Skeletal muscle satellite cell (primary cell): ENCODE data around the gene DCAKD.
"Not testable (repeated sequence)": the region's sequence is repeated elsewhere in the genome, so short reads cannot be mapped to it uniquely, and the experiment has no call there.

Experiments used
- H3K27me3 ChIP-seq: 2 replicates; pipeline ENCODE4 v1.7.0; 2013; ENCODE audit warnings: low read length; ENCODE audit not compliant: control insufficient read depth, insufficient read depth
- H3K36me3 ChIP-seq: 2 replicates; pipeline ENCODE4 v1.7.0; 2013; ENCODE audit warnings: mild to moderate bottlenecking, control low read depth, low read length; ENCODE audit not compliant: insufficient read depth
- H3K4me1 ChIP-seq: 2 replicates; pipeline ENCODE4 v1.7.0; 2013; ENCODE audit warnings: low read length; ENCODE audit not compliant: control insufficient read depth, insufficient read depth
- H3K4me2 ChIP-seq: 2 replicates; pipeline ENCODE4 v1.7.0; 2013; ENCODE audit warnings: mild to moderate bottlenecking, low read length
- H3K4me3 ChIP-seq: 2 replicates; pipeline ENCODE4 v1.7.0; 2013; ENCODE audit warnings: low read length
- H3K9ac ChIP-seq: 2 replicates; pipeline ENCODE4 v1.7.0; 2013; ENCODE audit warnings: mild to moderate bottlenecking, low read depth, low read length, moderate library complexity
- H3K9me3 ChIP-seq: replicated peaks from 2 replicates; pipeline ENCODE4 v1.7.0; 2013; ENCODE audit warnings: mild to moderate bottlenecking, control low read depth, low read length

DCAKD gene

GRCh38 chr17:45061606-45062205 lies 10.3 kb upstream of the DCAKD start:
- H3K4me3 ChIP-seq, result peak overlapping the region; percentile 79
- peaks cover 16% of the 10 kb centered on the region for H3K4me1 ChIP-seq
- H3K9me3 ChIP-seq, result no peaks in the 10 kb centered on the region
- peak overlapping the region; percentile 74 for H3K4me2 ChIP-seq
- H3K27me3 ChIP-seq, result no peaks in the 10 kb centered on the region
- H3K36me3 ChIP-seq, result peaks cover 5% of the 10 kb centered on the region
- peak overlapping the region; percentile 87 for H3K9ac ChIP-seq

DNA sequence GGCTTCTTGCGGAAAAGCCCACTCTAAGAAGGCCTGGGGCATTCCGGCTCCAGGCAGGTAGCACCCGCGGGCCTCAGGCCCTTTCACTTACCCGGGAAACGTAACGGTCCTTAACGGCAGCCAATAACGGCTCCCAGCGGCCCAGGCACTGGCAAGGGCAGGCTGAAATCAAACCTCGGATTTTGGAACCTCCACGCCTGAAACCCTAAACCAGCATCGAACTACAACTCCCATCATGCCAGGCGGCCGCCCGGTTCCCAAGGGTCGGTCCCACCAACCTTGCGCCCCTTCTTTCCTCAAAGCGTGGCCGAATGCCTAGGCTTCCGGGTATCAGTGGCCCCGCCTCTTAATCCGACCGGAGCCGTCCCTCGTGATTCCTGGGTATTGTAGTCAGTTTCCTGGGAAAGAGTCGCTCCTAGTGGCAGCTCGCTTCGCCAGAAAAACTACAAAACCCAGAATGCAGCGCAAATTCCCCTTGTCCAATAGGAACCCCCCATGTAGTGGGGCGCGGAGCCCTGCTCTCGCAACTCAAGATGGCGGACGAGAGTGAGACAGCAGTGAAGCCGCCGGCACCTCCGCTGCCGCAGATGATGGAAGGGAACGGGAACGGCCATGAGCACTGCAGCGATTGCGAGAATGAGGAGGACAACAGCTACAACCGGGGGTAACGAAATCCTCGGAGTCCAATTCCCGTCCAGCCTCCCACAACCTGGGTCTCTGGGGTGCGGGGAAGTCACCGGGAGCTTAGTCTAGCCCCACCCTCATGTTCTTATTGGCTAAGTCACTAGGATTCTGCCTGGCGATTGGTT lies 9.6 kb upstream of the DCAKD start, which contains the start of gene NMT1:
NMT1 (plus strand) TSS at position 521 of the 809 bp plus-strand sequence; CDS start at position 534, 13 bp downstream.
- peak within 1 kb of the TSS; percentile 89 for H3K9ac ChIP-seq
- H3K27me3 ChIP-seq, result no peaks in the 10 kb centered on the region
- peak within 1 kb of the TSS; percentile 86 for H3K4me3 ChIP-seq
- peak within 1 kb of the TSS; percentile 78 for H3K4me2 ChIP-seq
- H3K4me1 ChIP-seq, result peaks cover 16% of the 10 kb centered on the region
- H3K9me3 ChIP-seq, result no peaks in the 10 kb centered on the region
- peaks cover 5% of the 10 kb centered on the region for H3K36me3 ChIP-seq

DNA sequence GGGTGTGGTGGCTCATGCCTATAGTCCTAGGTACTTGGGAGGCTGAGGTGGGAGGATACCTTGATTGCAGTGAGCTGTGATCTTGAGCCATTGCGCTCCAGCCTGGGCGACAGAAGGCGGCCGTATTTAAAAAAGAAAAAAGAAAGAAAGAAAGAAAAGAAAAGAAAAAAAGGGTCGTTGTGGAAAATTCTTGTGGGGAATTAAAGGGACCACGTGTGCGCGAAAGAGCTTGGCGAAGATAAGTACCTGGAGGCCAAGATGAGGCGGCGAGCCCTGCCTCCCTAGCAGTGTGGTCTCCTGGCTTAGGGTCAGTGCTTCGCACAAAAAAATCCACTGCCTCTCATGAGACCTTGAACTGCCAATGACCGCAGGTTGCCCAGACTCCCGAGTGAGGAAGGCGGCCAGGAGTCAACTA lies 9.0 kb upstream of the DCAKD start:
- Histone ChIP-seq H3K27me3 (no peaks in the 10 kb centered on the region), H3K4me2 (peak overlapping the region; percentile 78), H3K4me3 (peak overlapping the region; percentile 86), H3K36me3 (peaks cover 5% of the 10 kb centered on the region), H3K9ac (peak overlapping the region; percentile 89), H3K4me1 (peaks cover 16% of the 10 kb centered on the region), H3K9me3 (no peaks in the 10 kb centered on the region)

GRCh38 chr17:45052052-45052772 lies 780 bp upstream of the DCAKD start:
- H3K27me3 ChIP-seq, result no peaks in the 10 kb centered on the region
- H3K4me3 ChIP-seq, result peak overlapping the region; percentile 73
- no peaks in the 10 kb centered on the region for H3K9me3 ChIP-seq
- H3K4me2 ChIP-seq, result peak overlapping the region; percentile 88
- peak overlapping the region; percentile 93 for H3K9ac ChIP-seq
- H3K4me1 ChIP-seq, result peaks cover 16% of the 10 kb centered on the region
- H3K36me3 ChIP-seq, result no peaks in the 10 kb centered on the region

GRCh38 chr17:45051720-45052051 lies 254 bp upstream of the DCAKD start:
- H3K27me3 ChIP-seq, H3K9ac ChIP-seq, H3K4me2 ChIP-seq, H3K9me3 ChIP-seq, H3K36me3 ChIP-seq, H3K4me3 ChIP-seq: not testable (repeated sequence)
- peaks cover 21% of the 10 kb centered on the region for H3K4me1 ChIP-seq

GRCh38 chr17:45050481-45051059 lies 862 bp downstream of the DCAKD start:
- H3K4me1 ChIP-seq, result peaks cover 23% of the 10 kb centered on the region
- H3K27me3 ChIP-seq, result no peaks in the 10 kb centered on the region
- H3K36me3 ChIP-seq, result peaks cover 4% of the 10 kb centered on the region
- peak overlapping the region; percentile 90 for H3K9ac ChIP-seq
- H3K9me3 ChIP-seq, result no peaks in the 10 kb centered on the region
- H3K4me3 ChIP-seq, result peak overlapping the region; percentile 73
- H3K4me2 ChIP-seq, result peak overlapping the region; percentile 89

- Histone ChIP-seq H3K27me3 (no peaks in the 10 kb centered on the region), H3K4me3 (no peak overlapping the region), H3K36me3 (peaks cover 4% of the 10 kb centered on the region), H3K4me1 (peaks cover 26% of the 10 kb centered on the region), H3K9me3 (no peaks in the 10 kb centered on the region), H3K4me2 (no peak overlapping the region), H3K9ac (no peak overlapping the region)
Measured at GRCh38 chr17:45048795-45049563, 2.5 kb downstream of the DCAKD start.

GRCh38 chr17:45046537-45047125 lies 4.8 kb downstream of the DCAKD start:
- Histone ChIP-seq H3K9ac (no peak overlapping the region), H3K4me1 (peaks cover 37% of the 10 kb centered on the region)

GRCh38 chr17:45043813-45044540 lies 7.5 kb downstream of the DCAKD start:
- Histone ChIP-seq H3K9ac (no peak overlapping the region), H3K36me3 (peaks cover 4% of the 10 kb centered on the region), H3K27me3 (no peaks in the 10 kb centered on the region), H3K4me2 (no peak overlapping the region), H3K4me3 (no peak overlapping the region), H3K4me1 (peaks cover 35% of the 10 kb centered on the region), H3K9me3 (no peaks in the 10 kb centered on the region)

More at GRCh38 chr17:45046537-45047125, 4.8 kb downstream of the DCAKD start:
- Histone ChIP-seq H3K4me3 (no peak overlapping the region), H3K4me2 (no peak overlapping the region), H3K36me3 (peaks cover 4% of the 10 kb centered on the region), H3K9me3 (no peaks in the 10 kb centered on the region), H3K27me3 (no peaks in the 10 kb centered on the region)
